HFFc6 (cell line): ENCODE measurements around the gene TP63. TPM values are rescaled to one million over a fixed set of nuclear protein-coding genes. Genes with fewer than 3 reads are reported as not detected.

Experiments used
- DNase-seq: peaks from one replicate; pipeline ENCODE4 v3.0.0-alpha.2; 2018
- H3K27ac Mint-ChIP-seq: 2 replicates; pipeline ENCODE4 v1.8.0; 2020; ENCODE audit warnings: mild to moderate bottlenecking, mixed read lengths
- H3K27me3 Mint-ChIP-seq: 2 replicates; pipeline ENCODE4 v1.8.0; 2021; ENCODE audit warnings: mild to moderate bottlenecking, moderate library complexity, mixed read lengths; ENCODE audit not compliant: insufficient read depth
- H3K36me3 Mint-ChIP-seq: 2 replicates; pipeline ENCODE4 v1.8.0; 2021; ENCODE audit warnings: low read depth, mixed read lengths
- H3K4me1 Mint-ChIP-seq: 2 replicates; pipeline ENCODE4 v1.8.0; 2020; ENCODE audit warnings: low read depth, mixed read lengths
- H3K4me3 Mint-ChIP-seq: 2 replicates; pipeline ENCODE4 v1.8.0; 2020; ENCODE audit warnings: mild to moderate bottlenecking, moderate library complexity, mixed read lengths
- H3K9me3 Mint-ChIP-seq: 2 replicates; pipeline ENCODE4 v1.8.0; 2020; ENCODE audit warnings: mild to moderate bottlenecking, mixed read lengths
- CTCF ChIP-seq: fragments of 200-600 bp; sonication (generic); IDR thresholded peaks from 2 replicates; pipeline ENCODE4 v1.5.0; 2021; ENCODE audit warnings: antibody characterized with exemption, mild to moderate bottlenecking
- total RNA-seq, 6 experiments: library from RNA; stranded (reverse); fragmentation: NEBNext Ultra II Directional; extraction: Animal tissue kit (Norgen Biotek cat#: 25700); gene quantifications; 2 replicates in 1 of 6; 3 replicates in 5 of 6; pipeline ENCODE4 v1.2.3, GENCODE V29; 2021

The TP63 gene
- total RNA-seq, 6 experiments from 2014 or later = not detected

- Mint-ChIP-seq H3K4me1 (peaks cover 9% of the 10 kb centered on the region; the same call in 1 of the 2 replicates), H3K27me3 (no peaks in the 10 kb centered on the region; the same call in 1 of the 2 replicates), H3K27ac (no peak overlapping the region), H3K4me3 (no peak overlapping the region), H3K36me3 (no peaks in the 10 kb centered on the region), H3K9me3 (no peaks in the 10 kb centered on the region; the same call in 1 of the 2 replicates)
- DNase-seq = no peak
- TF ChIP-seq CTCF = no peak
These were observed 84.1 kb downstream of the TP63 start for GRCh38 chr3:189714991-189715961.

- Mint-ChIP-seq H3K27me3 (no peaks in the 10 kb centered on the region; the same call in 1 of the 2 replicates), H3K9me3 (no peaks in the 10 kb centered on the region; the same call in 1 of the 2 replicates), H3K36me3 (no peaks in the 10 kb centered on the region), H3K4me1 (no peaks in the 10 kb centered on the region), H3K27ac (no peak overlapping the region), H3K4me3 (no peak overlapping the region)
- TF ChIP-seq CTCF = no peak
- DNase-seq = no peak
These were observed 87.0 kb downstream of the TP63 start for GRCh38 chr3:189718215-189718614.

GRCh38 chr3:189720736-189721417 is 89.7 kb downstream of the TP63 start:
- peaks cover 1% of the 10 kb centered on the region; the same call in 1 of the 2 replicates for H3K27me3 Mint-ChIP-seq
- no peak overlapping the region for H3K27ac Mint-ChIP-seq
- no peak for DNase-seq
- TF ChIP-seq CTCF = no peak
- H3K4me1 Mint-ChIP-seq = no peaks in the 10 kb centered on the region
- H3K36me3 Mint-ChIP-seq = no peaks in the 10 kb centered on the region
- no peak overlapping the region for H3K4me3 Mint-ChIP-seq
- H3K9me3 Mint-ChIP-seq = no peaks in the 10 kb centered on the region; the same call in 1 of the 2 replicates

- H3K9me3 Mint-ChIP-seq = no peaks in the 10 kb centered on the region; the same call in 1 of the 2 replicates
- H3K27me3 Mint-ChIP-seq = peaks cover 1% of the 10 kb centered on the region; the same call in 1 of the 2 replicates
- no peak for TF ChIP-seq CTCF
- H3K4me1 Mint-ChIP-seq = no peaks in the 10 kb centered on the region
- H3K4me3 Mint-ChIP-seq = no peak overlapping the region
- H3K27ac Mint-ChIP-seq = no peak overlapping the region
- no peak for DNase-seq
- no peaks in the 10 kb centered on the region for H3K36me3 Mint-ChIP-seq
These were observed 90.9 kb downstream of the TP63 start for GRCh38 chr3:189721873-189722665.

- Mint-ChIP-seq H3K36me3 (no peaks in the 10 kb centered on the region), H3K9me3 (peaks cover 16% of the 10 kb centered on the region; the same call in 1 of the 2 replicates), H3K27ac (no peak overlapping the region), H3K4me3 (no peak overlapping the region), H3K4me1 (no peaks in the 10 kb centered on the region), H3K27me3 (peaks cover 1% of the 10 kb centered on the region; the same call in 1 of the 2 replicates)
- DNase-seq = no peak
- TF ChIP-seq CTCF = no peak
These were observed 93.2 kb downstream of the TP63 start for GRCh38 chr3:189724356-189724755.
